Panc1 (cell line): ENCODE data around the gene PLCH2.

Experiments
- CTCF ChIP-seq: fragments of 450-650 bp; IDR thresholded peaks from 2 replicates; pipeline ENCODE4 v1.5.1; 2017; ENCODE audit warnings: mild to moderate bottlenecking
- POLR2AphosphoS5 ChIP-seq: IDR thresholded peaks from 2 replicates; pipeline ENCODE4 v1.6.1; 2012; ENCODE audit warnings: mild to moderate bottlenecking, low read depth, low read length, moderate library complexity
- REST ChIP-seq, 2 experiments: IDR thresholded peaks; 2 replicates each; pipeline ENCODE4 v1.6.1; 2011 to 2012; ENCODE audit warnings: low read depth in 2 of 2, control low read depth in 1 of 2, low read length in 1 of 2, mild to moderate bottlenecking in 1 of 2, moderate library complexity in 1 of 2; ENCODE audit not compliant: insufficient read depth in 1 of 2
- SIN3A ChIP-seq: IDR thresholded peaks from 2 replicates; pipeline ENCODE4 v1.6.1; 2012; ENCODE audit warnings: low read depth, mild to moderate bottlenecking, low read length, moderate library complexity, borderline replicate concordance; ENCODE audit not compliant: insufficient read depth

GRCh38 chr1:2507744-2508155 is 31.7 kb downstream of the PLCH2 start:
- TF ChIP-seq CTCF (no peak), POLR2AphosphoS5 (peak; percentile 37; the same call in 1 of the 2 replicates), REST (IDR thresholded peaks at IDR 0.05; ENCODE audit: insufficient read depth in 1 of 2, low read depth in 2 of 2, low read length in 1 of 2) (peak; percentile 75 to 84), SIN3A (no peak)
